GM23248 (cell line): ENCODE measurements around the gene PTX4.

Source experiments
- EZH2 ChIP-seq: fragments of 200-600 bp; sonication (generic); IDR thresholded peaks from 2 replicates; pipeline ENCODE4 v1.6.1; 2018; ENCODE audit warnings: antibody characterized with exemption, mild to moderate bottlenecking; ENCODE audit not compliant: insufficient read depth, poor library complexity, severe bottlenecking
- EZH2phosphoT487 ChIP-seq: fragments of 200-600 bp; sonication (generic); IDR thresholded peaks from 2 replicates; pipeline ENCODE4 v1.6.1; 2018; ENCODE audit warnings: antibody characterized with exemption, moderate library complexity, mild to moderate bottlenecking, low read depth; ENCODE audit not compliant: insufficient read depth

- TF ChIP-seq EZH2 (no peak), EZH2phosphoT487 (no peak)
These were observed 28.1 kb downstream of the PTX4 start for GRCh38 chr16:1460602-1461138.
